Small intestine (tissue), 7 donors: ENCODE results near the gene INO80C. TPM values are rescaled to one million over a fixed set of nuclear protein-coding genes. Genes with fewer than 3 reads are reported as not detected.

Experiments used
- DNase-seq, 2 donors: peaks; one replicate each; pipeline versions ENCODE4 v3.0.0 to v3.0.0-alpha.2; 2013
- FAIRE-seq: peaks from 2 replicates; lab custom pipeline; 2012; peaks lifted over from hg19 to GRCh38; lab: Jason Lieb, UNC
- H3K27ac ChIP-seq, 3 donors: one replicate each; pipeline ENCODE4 v1.5.1; 2013; ENCODE audit warnings: low read length in 2 of 3, mild to moderate bottlenecking in 2 of 3, control low read depth in 1 of 3, inconsistent platforms in 1 of 3, low read depth in 1 of 3, moderate library complexity in 1 of 3
- H3K27me3 ChIP-seq, 3 donors: one replicate each; pipeline ENCODE4 v1.6.1; 2013; ENCODE audit warnings: low read length in 3 of 3, inconsistent platforms in 1 of 3; ENCODE audit not compliant: control insufficient read depth in 3 of 3, insufficient read depth in 3 of 3
- H3K36me3 ChIP-seq, 3 donors: one replicate each; pipeline ENCODE4 v1.6.1; 2013; ENCODE audit warnings: low read length in 3 of 3, inconsistent platforms in 1 of 3, low read depth in 1 of 3, mild to moderate bottlenecking in 1 of 3, moderate library complexity in 1 of 3; ENCODE audit not compliant: control insufficient read depth in 3 of 3, insufficient read depth in 2 of 3
- H3K4me1 ChIP-seq, 3 donors: one replicate each; pipeline ENCODE4 v1.6.1; 2013; ENCODE audit warnings: low read length in 2 of 3, inconsistent platforms in 1 of 3, low read depth in 1 of 3, mild to moderate bottlenecking in 1 of 3, moderate library complexity in 1 of 3; ENCODE audit not compliant: control insufficient read depth in 3 of 3, insufficient read depth in 2 of 3
- H3K4me3 ChIP-seq, 3 donors: one replicate each; pipeline ENCODE4 v1.5.1; 2013; ENCODE audit warnings: low read length in 3 of 3, control low read depth in 1 of 3, inconsistent platforms in 1 of 3, low read depth in 1 of 3, mild to moderate bottlenecking in 1 of 3, moderate library complexity in 1 of 3
- H3K9me3 ChIP-seq, 2 donors: one replicate each; pipeline ENCODE4 v1.6.1; 2013; ENCODE audit warnings: low read depth in 1 of 2, low read length in 1 of 2; ENCODE audit not compliant: control insufficient read depth in 2 of 2, insufficient read depth in 1 of 2
- WGBS, 3 donors: extraction: QIAGEN DNeasy Blood & Tissue Kit; methylation state at CpG; one replicate each; pipeline ENCODE4 v1.1.7; 2013; 5-methylcytosine and 5-hydroxymethylcytosine counted together
- polyA plus RNA-seq, 4 donors: library from polyadenylated mRNA; stranded (reverse) in 3 of 4; unstranded in 1 of 4; fragments of 200-250 nt in 3 of 4; fragments of 120-200 nt in 1 of 4; gene quantifications; one replicate each; pipeline versions ENCODE4 v1.2.1 to v1.2.3, GENCODE V29; 2013
- donor health status: healthy with polysubstance abuse.
- donor health status: control.
- donor health status: control.
- donor health status: Bipolar disorder and iron deficiency.
- donor health status: healthy.

INO80C gene
- polyA plus RNA-seq, 4 donors, result 33.1 to 37.0 (median 35.6) TPM

DNA sequence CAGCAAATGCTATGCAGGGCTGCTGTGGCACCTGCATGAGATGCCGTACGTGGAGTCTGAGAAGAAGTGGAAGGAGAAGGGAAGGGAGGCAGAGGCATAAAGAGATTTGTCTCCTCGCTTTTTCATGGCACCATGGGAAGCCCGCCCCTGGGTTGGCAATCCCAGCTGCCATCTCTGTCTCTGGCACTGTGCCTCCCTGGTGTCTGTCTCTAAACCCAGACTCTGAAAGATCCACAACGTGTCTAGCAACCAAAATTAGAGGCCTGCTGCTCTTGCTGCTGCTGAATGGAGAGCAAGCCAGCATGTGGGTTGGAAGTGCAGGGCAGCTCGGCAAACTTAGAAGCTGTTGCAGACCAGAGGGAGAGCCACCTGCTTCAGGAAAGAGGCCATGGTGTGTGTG, 53.1 kb downstream of the INO80C start:
- no peak for DNase-seq
- no peaks in the 10 kb centered on the region for H3K27me3 ChIP-seq
- no peak overlapping the region for H3K4me3 ChIP-seq
- H3K36me3 ChIP-seq, result no peaks in the 10 kb centered on the region
- H3K4me1 ChIP-seq, result peaks cover 0 to 5% (median 0%) of the 10 kb centered on the region in 3 donors
- no peaks in the 10 kb centered on the region for H3K9me3 ChIP-seq
- H3K27ac ChIP-seq, result no peak overlapping the region
- FAIRE-seq, result no peak
- 89 to 92% (median 91%) methylated on average over 6 of the region's 6 CpGs for WGBS, 3 donors

GRCh38 chr18:35443847-35444246, 53.9 kb downstream of the INO80C start:
- Histone ChIP-seq H3K27me3 (no peaks in the 10 kb centered on the region), H3K4me1 (peaks cover 0 to 5% (median 0%) of the 10 kb centered on the region in 3 donors), H3K36me3 (no peaks in the 10 kb centered on the region), H3K4me3 (no peak overlapping the region), H3K27ac (no peak overlapping the region), H3K9me3 (no peaks in the 10 kb centered on the region)
- DNase-seq, result no peak
- FAIRE-seq, result no peak
- WGBS, 3 donors, result 49 to 98% (median 89%) methylated on average over 2 of the region's 2 CpGs

DNA sequence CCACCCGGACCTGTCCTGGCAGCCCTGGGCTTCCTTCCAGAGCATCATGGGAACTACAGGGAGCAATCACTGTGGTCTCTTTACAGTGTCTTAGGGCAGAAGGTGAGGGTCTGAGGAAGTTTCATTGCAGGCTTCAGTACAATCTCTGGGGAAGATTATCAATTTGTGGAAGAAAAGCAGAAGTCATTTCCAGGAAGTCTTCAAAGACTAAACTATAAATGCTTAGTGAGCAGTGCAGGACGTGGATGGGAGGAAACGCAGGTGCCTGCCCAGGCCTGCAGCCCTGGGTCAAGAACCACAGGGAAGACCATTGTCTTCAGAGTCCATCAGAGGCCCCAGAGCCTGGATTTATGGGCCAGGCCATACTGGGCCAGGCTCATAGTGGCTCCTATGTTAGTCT, 54.3 kb downstream of the INO80C start:
- WGBS, 3 donors, result 77 to 87% (median 86%) methylated on average over 3 of the region's 3 CpGs
- no peak for FAIRE-seq
- Histone ChIP-seq H3K4me3 (no peak overlapping the region), H3K27me3 (no peaks in the 10 kb centered on the region), H3K9me3 (no peaks in the 10 kb centered on the region), H3K4me1 (peaks cover 0 to 5% (median 0%) of the 10 kb centered on the region in 3 donors), H3K27ac (no peak overlapping the region), H3K36me3 (no peaks in the 10 kb centered on the region)
- no peak for DNase-seq

- H3K36me3 ChIP-seq, result no peaks in the 10 kb centered on the region
- H3K4me1 ChIP-seq, result peaks cover 0 to 5% (median 0%) of the 10 kb centered on the region in 3 donors
- DNase-seq (no peak), FAIRE-seq (no peak)
- no peaks in the 10 kb centered on the region for H3K27me3 ChIP-seq
- no peaks in the 10 kb centered on the region for H3K9me3 ChIP-seq
- H3K27ac ChIP-seq, result no peak overlapping the region
- H3K4me3 ChIP-seq, result no peak overlapping the region
- WGBS, 3 donors, result 60 to 83% (median 80%) methylated on average over 5 of the region's 5 CpGs
These were observed 55.1 kb downstream of the INO80C start for GRCh38 chr18:35442701-35443100.

GRCh38 chr18:35441857-35442595, 55.7 kb downstream of the INO80C start:
- Histone ChIP-seq H3K9me3 (no peaks in the 10 kb centered on the region), H3K36me3 (no peaks in the 10 kb centered on the region), H3K27me3 (no peaks in the 10 kb centered on the region), H3K4me1 (no peaks in the 10 kb centered on the region), H3K4me3 (no peak overlapping the region), H3K27ac (no peak overlapping the region)
- no peak for DNase-seq
- 79 to 81% (median 81%) methylated on average over 9 of the region's 9 CpGs for WGBS, 3 donors
- FAIRE-seq, result no peak

DNA sequence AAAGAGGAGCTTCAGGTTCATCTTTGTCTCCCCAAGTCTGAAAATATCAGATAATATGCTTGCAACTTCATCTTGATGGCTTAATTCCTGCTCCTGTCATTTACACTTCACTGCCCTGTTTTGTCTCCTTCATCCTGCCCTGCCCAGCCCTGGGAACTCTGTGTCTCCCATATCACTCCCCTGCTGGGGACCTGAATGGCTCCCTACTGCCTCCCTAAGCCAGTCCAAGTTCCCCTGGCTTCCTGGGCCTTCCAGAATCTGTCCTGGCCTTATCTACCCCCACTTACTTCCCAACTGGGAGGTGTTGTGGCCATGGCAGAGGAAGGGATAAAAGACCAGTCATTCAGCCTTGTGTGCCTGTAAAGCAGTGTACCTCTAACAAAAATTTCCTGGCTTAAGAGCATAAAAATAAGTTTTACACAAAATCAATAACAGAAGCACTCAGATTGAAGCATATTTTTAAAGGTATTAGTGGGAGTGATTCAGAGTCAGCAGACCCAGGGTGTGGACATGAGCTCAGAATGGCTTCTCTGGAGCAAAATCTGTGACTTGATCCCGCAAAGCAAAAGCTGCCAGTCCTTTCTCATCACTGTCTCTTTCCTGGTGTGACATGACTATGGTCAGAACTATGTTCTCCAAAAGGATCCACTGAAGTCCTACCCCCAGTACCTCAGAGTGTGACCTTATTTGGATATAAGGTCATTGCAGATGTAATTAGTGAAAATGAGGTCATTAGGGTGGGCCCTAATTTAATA, 59.1 kb downstream of the INO80C start:
- WGBS, 3 donors, result 88 to 96% (median 89%) methylated on average over 1 of the region's 1 CpG
- H3K9me3 ChIP-seq, result peaks cover 0 to 3% of the 10 kb centered on the region in 2 donors
- H3K27ac ChIP-seq, result no peak overlapping the region
- no peak overlapping the region for H3K4me3 ChIP-seq
- no peak for FAIRE-seq
- no peaks in the 10 kb centered on the region for H3K27me3 ChIP-seq
- no peaks in the 10 kb centered on the region for H3K4me1 ChIP-seq
- peak in 1 of 2 donors; percentile 11 for DNase-seq
- H3K36me3 ChIP-seq, result no peaks in the 10 kb centered on the region

GRCh38 chr18:35437836-35438235, 59.9 kb downstream of the INO80C start:
- FAIRE-seq, result no peak
- H3K27me3 ChIP-seq, result no peaks in the 10 kb centered on the region
- no peaks in the 10 kb centered on the region for H3K4me1 ChIP-seq
- no peak overlapping the region for H3K27ac ChIP-seq
- 81 to 90% (median 86%) methylated on average over 2 of the region's 2 CpGs for WGBS, 3 donors
- H3K4me3 ChIP-seq, result no peak overlapping the region
- DNase-seq, result no peak
- H3K9me3 ChIP-seq, result peaks cover 0 to 3% of the 10 kb centered on the region in 2 donors
- no peaks in the 10 kb centered on the region for H3K36me3 ChIP-seq

GRCh38 chr18:35436076-35436649, 61.6 kb downstream of the INO80C start:
- DNase-seq (no peak), FAIRE-seq (no peak)
- H3K4me3 ChIP-seq, result no peak overlapping the region
- no peaks in the 10 kb centered on the region for H3K27me3 ChIP-seq
- H3K36me3 ChIP-seq, result no peaks in the 10 kb centered on the region
- no peak overlapping the region for H3K27ac ChIP-seq
- 71 to 75% (median 72%) methylated on average over 3 of the region's 3 CpGs for WGBS, 3 donors
- no peaks in the 10 kb centered on the region for H3K4me1 ChIP-seq
- peaks cover 0 to 3% of the 10 kb centered on the region in 2 donors for H3K9me3 ChIP-seq
